ENCODE measurements around the gene TSHZ2.
A peak's percentile ranks its signal among the peaks of the same experiment; 100 is the strongest.

Gene TSHZ2

GRCh38 chr20:53226826-53227225, 254.7 kb downstream of the TSHZ2 start:
- peaks cover 6% of the 10 kb centered on the region; the same call in 1 of the 2 replicates for H3K4me1 ChIP-seq (ENCODE audit: insufficient read depth, low read length)
- no peaks in the 10 kb centered on the region for H3K36me3 ChIP-seq (ENCODE audit: insufficient read depth, low read depth, low read length)
- H3K27ac ChIP-seq (ENCODE audit: low read length) = no peak overlapping the region
- no peaks in the 10 kb centered on the region for H3K9me3 ChIP-seq (ENCODE audit: insufficient read depth, low read depth, low read length)
- no peak overlapping the region for H3K4me3 ChIP-seq (ENCODE audit: low read length)
- peak overlapping the region; percentile 34; the same call in 1 of the 2 replicates for H3K9ac ChIP-seq (ENCODE audit: low read depth, low read length)
- no peaks in the 10 kb centered on the region for H3K27me3 ChIP-seq (ENCODE audit: insufficient read depth, low read length)

GRCh38 chr20:53227523-53227922, 255.4 kb downstream of the TSHZ2 start:
- H3K9me3 ChIP-seq (ENCODE audit: insufficient read depth, low read depth, low read length) = no peaks in the 10 kb centered on the region
- H3K9ac ChIP-seq (ENCODE audit: low read depth, low read length) = no peak overlapping the region
- no peak overlapping the region for H3K4me3 ChIP-seq (ENCODE audit: low read length)
- H3K27ac ChIP-seq (ENCODE audit: low read length) = no peak overlapping the region
- H3K27me3 ChIP-seq (ENCODE audit: insufficient read depth, low read length) = no peaks in the 10 kb centered on the region
- H3K4me1 ChIP-seq (ENCODE audit: insufficient read depth, low read length) = peaks cover 6% of the 10 kb centered on the region; the same call in 1 of the 2 replicates
- no peaks in the 10 kb centered on the region for H3K36me3 ChIP-seq (ENCODE audit: insufficient read depth, low read depth, low read length)

DNA sequence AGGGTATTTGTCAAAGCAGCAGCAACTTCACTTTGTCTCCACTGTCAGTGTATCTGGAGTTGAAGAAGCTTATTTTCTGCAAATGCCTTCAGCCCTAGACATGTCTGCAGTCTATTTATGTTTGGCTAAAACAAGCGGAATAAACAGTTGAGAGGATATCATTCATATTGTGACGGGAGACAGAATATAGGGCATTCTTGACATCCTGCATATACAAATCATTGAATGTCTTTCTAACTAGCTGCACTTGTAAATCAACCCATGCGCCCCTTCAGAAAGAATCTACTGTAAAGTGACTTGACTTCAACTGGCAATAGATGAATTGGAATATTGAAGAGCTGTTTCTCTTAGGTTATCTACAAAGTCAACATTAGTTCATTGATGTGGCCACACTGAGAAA, 258.9 kb downstream of the TSHZ2 start:
- H3K9me3 ChIP-seq (ENCODE audit: insufficient read depth, low read depth, low read length) = no peaks in the 10 kb centered on the region
- H3K4me3 ChIP-seq (ENCODE audit: low read length) = no peak overlapping the region
- H3K9ac ChIP-seq (ENCODE audit: low read depth, low read length) = no peak overlapping the region
- no peak overlapping the region for H3K27ac ChIP-seq (ENCODE audit: low read length)
- H3K4me1 ChIP-seq (ENCODE audit: insufficient read depth, low read length) = peaks cover 6% of the 10 kb centered on the region; the same call in 1 of the 2 replicates
- H3K27me3 ChIP-seq (ENCODE audit: insufficient read depth, low read length) = no peaks in the 10 kb centered on the region
- H3K36me3 ChIP-seq (ENCODE audit: insufficient read depth, low read depth, low read length) = no peaks in the 10 kb centered on the region

DNA sequence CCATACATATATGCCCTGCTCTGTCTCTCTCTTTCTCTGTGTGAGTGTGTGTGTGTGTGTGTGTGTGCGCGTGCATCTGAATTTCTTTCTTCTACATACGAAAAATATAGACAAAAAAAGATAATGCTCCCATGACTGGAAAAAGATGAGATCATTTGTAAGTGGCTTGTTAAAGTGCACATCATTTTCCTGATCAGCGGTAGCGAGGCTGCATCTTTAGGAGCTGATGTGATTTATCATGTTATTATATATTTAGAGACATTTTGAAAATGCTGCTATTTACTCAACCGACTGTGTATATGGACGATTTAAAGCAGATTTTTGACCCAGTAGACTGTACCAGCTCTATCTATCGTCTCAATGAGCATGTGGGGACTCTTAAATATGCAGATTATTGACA, 265.3 kb downstream of the TSHZ2 start:
- no peak overlapping the region for H3K4me3 ChIP-seq (ENCODE audit: low read length)
- no peaks in the 10 kb centered on the region for H3K27me3 ChIP-seq (ENCODE audit: insufficient read depth, low read length)
- H3K36me3 ChIP-seq (ENCODE audit: insufficient read depth, low read depth, low read length) = no peaks in the 10 kb centered on the region
- H3K9ac ChIP-seq (ENCODE audit: low read depth, low read length) = no peak overlapping the region
- H3K4me1 ChIP-seq (ENCODE audit: insufficient read depth, low read length) = peaks cover 5% of the 10 kb centered on the region; the same call in 1 of the 2 replicates
- H3K9me3 ChIP-seq (ENCODE audit: insufficient read depth, low read depth, low read length) = no peaks in the 10 kb centered on the region
- H3K27ac ChIP-seq (ENCODE audit: low read length) = no peak overlapping the region

- Histone ChIP-seq H3K36me3 (ENCODE audit: insufficient read depth, low read depth, low read length) (no peaks in the 10 kb centered on the region), H3K9me3 (ENCODE audit: insufficient read depth, low read depth, low read length) (no peaks in the 10 kb centered on the region), H3K4me3 (ENCODE audit: low read length) (no peak overlapping the region), H3K27me3 (ENCODE audit: insufficient read depth, low read length) (no peaks in the 10 kb centered on the region), H3K27ac (ENCODE audit: low read length) (no peak overlapping the region), H3K9ac (ENCODE audit: low read depth, low read length) (no peak overlapping the region), H3K4me1 (ENCODE audit: insufficient read depth, low read length) (peaks cover 5% of the 10 kb centered on the region; the same call in 1 of the 2 replicates)
Measured at GRCh38 chr20:53238121-53238660, 266.0 kb downstream of the TSHZ2 start.

DNA sequence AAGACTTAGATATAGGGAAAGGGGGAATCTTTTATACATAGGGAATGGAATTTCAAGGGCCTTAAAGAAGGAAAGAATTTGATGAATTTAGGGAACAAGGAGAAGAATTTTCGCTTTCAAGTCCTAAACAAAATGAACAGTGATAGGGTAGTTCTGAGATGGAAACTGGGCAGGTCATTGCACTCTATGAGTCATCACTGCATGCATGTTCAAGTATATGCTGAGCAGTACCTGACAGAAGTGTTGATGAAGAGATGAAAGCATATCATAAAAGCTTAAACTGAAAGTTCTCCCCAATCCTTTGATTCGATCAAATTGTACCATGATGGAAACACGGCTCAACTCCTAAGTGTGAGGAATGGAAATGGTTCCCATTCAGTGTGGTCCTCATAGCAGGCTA, 271.0 kb downstream of the TSHZ2 start:
- Histone ChIP-seq H3K36me3 (ENCODE audit: insufficient read depth, low read depth, low read length) (no peaks in the 10 kb centered on the region), H3K27ac (ENCODE audit: low read length) (no peak overlapping the region), H3K4me3 (ENCODE audit: low read length) (no peak overlapping the region), H3K9me3 (ENCODE audit: insufficient read depth, low read depth, low read length) (no peaks in the 10 kb centered on the region), H3K9ac (ENCODE audit: low read depth, low read length) (no peak overlapping the region), H3K27me3 (ENCODE audit: insufficient read depth, low read length) (no peaks in the 10 kb centered on the region), H3K4me1 (ENCODE audit: insufficient read depth, low read length) (peaks cover under 1% of the 10 kb centered on the region; the same call in 1 of the 2 replicates)

GRCh38 chr20:53244711-53245110, 272.6 kb downstream of the TSHZ2 start:
- Histone ChIP-seq H3K9ac (ENCODE audit: low read depth, low read length) (no peak overlapping the region), H3K4me1 (ENCODE audit: insufficient read depth, low read length) (no peaks in the 10 kb centered on the region), H3K9me3 (ENCODE audit: insufficient read depth, low read depth, low read length) (no peaks in the 10 kb centered on the region), H3K4me3 (ENCODE audit: low read length) (no peak overlapping the region), H3K27ac (ENCODE audit: low read length) (no peak overlapping the region), H3K27me3 (ENCODE audit: insufficient read depth, low read length) (no peaks in the 10 kb centered on the region), H3K36me3 (ENCODE audit: insufficient read depth, low read depth, low read length) (no peaks in the 10 kb centered on the region)

- Histone ChIP-seq H3K9me3 (ENCODE audit: insufficient read depth, low read depth, low read length) (no peaks in the 10 kb centered on the region), H3K4me1 (ENCODE audit: insufficient read depth, low read length) (no peaks in the 10 kb centered on the region), H3K27me3 (ENCODE audit: insufficient read depth, low read length) (no peaks in the 10 kb centered on the region), H3K9ac (ENCODE audit: low read depth, low read length) (no peak overlapping the region), H3K36me3 (ENCODE audit: insufficient read depth, low read depth, low read length) (no peaks in the 10 kb centered on the region), H3K27ac (ENCODE audit: low read length) (no peak overlapping the region), H3K4me3 (ENCODE audit: low read length) (no peak overlapping the region)
Measured at GRCh38 chr20:53245574-53245973, 273.4 kb downstream of the TSHZ2 start.

DNA sequence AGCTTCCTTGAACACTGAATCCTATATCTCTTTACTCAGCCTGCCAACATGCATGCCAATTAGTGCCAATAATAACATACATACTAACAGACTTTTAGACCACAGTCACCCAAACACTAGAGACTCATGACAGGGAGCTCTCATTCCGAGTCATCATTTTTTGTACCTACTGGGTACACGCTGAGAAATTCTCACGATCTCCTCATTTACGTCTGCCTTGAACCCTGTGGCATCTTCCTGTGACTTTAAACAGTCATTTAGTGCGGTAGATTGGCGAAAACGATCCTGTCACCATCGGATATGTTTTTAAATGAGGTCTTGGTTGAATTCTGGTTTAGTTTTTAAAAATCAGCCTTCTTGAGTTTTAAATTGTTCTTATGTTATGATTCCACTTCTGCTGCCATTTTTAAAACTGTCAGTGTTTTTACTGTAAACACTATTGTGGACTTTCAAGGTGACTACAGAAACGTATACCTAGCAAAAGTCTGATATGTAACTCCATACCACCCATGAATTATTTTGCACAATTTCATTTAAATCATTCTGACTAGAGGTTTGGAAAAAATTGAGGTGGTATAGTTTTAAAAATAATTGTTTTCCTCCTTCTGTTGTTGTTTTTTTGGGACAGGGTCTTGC, 275.4 kb downstream of the TSHZ2 start:
- no peaks in the 10 kb centered on the region for H3K27me3 ChIP-seq (ENCODE audit: insufficient read depth, low read length)
- no peaks in the 10 kb centered on the region for H3K36me3 ChIP-seq (ENCODE audit: insufficient read depth, low read depth, low read length)
- no peaks in the 10 kb centered on the region for H3K9me3 ChIP-seq (ENCODE audit: insufficient read depth, low read depth, low read length)
- no peak overlapping the region for H3K4me3 ChIP-seq (ENCODE audit: low read length)
- no peaks in the 10 kb centered on the region for H3K4me1 ChIP-seq (ENCODE audit: insufficient read depth, low read length)
- no peak overlapping the region for H3K9ac ChIP-seq (ENCODE audit: low read depth, low read length)
- H3K27ac ChIP-seq (ENCODE audit: low read length) = no peak overlapping the region

DNA sequence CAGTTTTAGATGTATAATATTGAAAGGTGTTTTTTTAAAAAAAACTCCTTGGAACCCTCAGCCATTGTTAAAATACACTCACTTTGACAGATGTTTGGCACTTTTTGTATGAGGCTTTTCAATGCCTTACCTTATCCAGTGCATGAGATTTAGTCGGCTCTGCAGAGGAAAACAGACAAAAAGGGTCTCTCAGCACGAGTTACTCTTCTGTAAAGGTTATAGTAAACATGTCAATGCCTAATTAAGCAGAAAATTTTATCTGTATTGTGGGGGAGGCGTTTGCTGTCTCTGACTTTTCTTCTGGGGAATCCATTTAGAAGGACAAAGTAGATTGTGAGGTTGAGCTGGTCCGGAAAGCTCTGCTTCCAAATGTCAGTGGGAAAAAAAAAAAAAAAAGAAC, 278.3 kb downstream of the TSHZ2 start:
- Histone ChIP-seq H3K9ac (ENCODE audit: low read depth, low read length) (no peak overlapping the region), H3K4me3 (ENCODE audit: low read length) (no peak overlapping the region), H3K9me3 (ENCODE audit: insufficient read depth, low read depth, low read length) (peaks cover 6% of the 10 kb centered on the region; the same call in 1 of the 2 replicates), H3K4me1 (ENCODE audit: insufficient read depth, low read length) (no peaks in the 10 kb centered on the region), H3K27me3 (ENCODE audit: insufficient read depth, low read length) (no peaks in the 10 kb centered on the region), H3K27ac (ENCODE audit: low read length) (no peak overlapping the region), H3K36me3 (ENCODE audit: insufficient read depth, low read depth, low read length) (no peaks in the 10 kb centered on the region)

GRCh38 chr20:53252002-53252401, 279.8 kb downstream of the TSHZ2 start:
- Histone ChIP-seq H3K27me3 (ENCODE audit: insufficient read depth, low read length) (no peaks in the 10 kb centered on the region), H3K36me3 (ENCODE audit: insufficient read depth, low read depth, low read length) (no peaks in the 10 kb centered on the region), H3K4me3 (ENCODE audit: low read length) (no peak overlapping the region), H3K9ac (ENCODE audit: low read depth, low read length) (no peak overlapping the region), H3K4me1 (ENCODE audit: insufficient read depth, low read length) (no peaks in the 10 kb centered on the region), H3K27ac (ENCODE audit: low read length) (no peak overlapping the region), H3K9me3 (ENCODE audit: insufficient read depth, low read depth, low read length) (peaks cover 6% of the 10 kb centered on the region; the same call in 1 of the 2 replicates)

DNA sequence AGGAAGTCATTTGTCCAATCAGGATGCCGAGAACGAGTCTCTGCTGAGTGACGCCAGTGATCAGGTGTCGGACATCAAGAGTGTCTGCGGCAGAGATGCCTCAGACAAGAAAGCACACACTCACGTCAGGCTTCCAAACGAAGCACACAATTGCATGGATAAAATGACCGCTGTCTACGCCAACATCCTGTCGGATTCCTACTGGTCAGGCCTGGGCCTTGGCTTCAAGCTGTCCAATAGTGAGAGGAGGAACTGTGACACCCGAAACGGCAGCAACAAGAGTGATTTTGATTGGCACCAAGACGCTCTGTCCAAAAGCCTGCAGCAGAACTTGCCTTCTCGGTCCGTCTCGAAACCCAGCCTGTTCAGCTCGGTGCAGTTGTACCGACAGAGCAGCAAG, 281.5 kb downstream of the TSHZ2 start:
- H3K4me3 ChIP-seq (ENCODE audit: low read length) = no peak overlapping the region
- H3K4me1 ChIP-seq (ENCODE audit: insufficient read depth, low read length) = no peaks in the 10 kb centered on the region
- no peak overlapping the region for H3K9ac ChIP-seq (ENCODE audit: low read depth, low read length)
- H3K36me3 ChIP-seq (ENCODE audit: insufficient read depth, low read depth, low read length) = no peaks in the 10 kb centered on the region
- H3K9me3 ChIP-seq (ENCODE audit: insufficient read depth, low read depth, low read length) = peaks cover 6% of the 10 kb centered on the region; the same call in 1 of the 2 replicates
- no peaks in the 10 kb centered on the region for H3K27me3 ChIP-seq (ENCODE audit: insufficient read depth, low read length)
- H3K27ac ChIP-seq (ENCODE audit: low read length) = no peak overlapping the region

All from iPS-20b (cell line).